IMR-90 (cell line): ENCODE data around the gene ACSL6. TPM values are rescaled to one million over a fixed set of nuclear protein-coding genes. Genes with fewer than 3 reads are reported as not detected.

ENCODE experiments used
- ATAC-seq: fragments of 200-7000 bp; cut with Tn5 transposase; 2 replicates; pipeline ENCODE4 v1.9.1; 2020; ENCODE audit warnings: low read depth, mild to moderate bottlenecking, moderate library complexity
- BruUV-seq: library from RNA; stranded (reverse); fragments of 400-500 nt; replicated peaks from 2 replicates; lab custom pipeline; 2021; lab: Mats Ljungman, UMichigan
- CTCF ChIA-PET: fragments of 300-600 bp; formaldehyde crosslinking; extraction: SDS; loops from one replicate; lab custom pipeline; 2021; ENCODE audit warnings: antibody characterized with exemption; lab: Yijun Ruan, JAX
- POLR2A ChIA-PET: fragments of 300-600 bp; sonication (Branson Sonifier 250); formaldehyde crosslinking; loops from one replicate; lab custom pipeline; 2022; ENCODE audit warnings: antibody characterized with exemption; ENCODE audit not compliant: unreplicated experiment; lab: Charles Lee
- DNase-seq: peaks from one replicate; pipeline ENCODE4 v3.0.0; 2013
- H2AFZ ChIP-seq: replicated peaks from 2 replicates; pipeline ENCODE3; 2013; ENCODE audit warnings: low read length, mild to moderate bottlenecking; ENCODE audit not compliant: poor library complexity
- H2AK5ac ChIP-seq: 2 replicates; pipeline ENCODE4 v1.6.1; 2013; ENCODE audit warnings: low read depth, low read length, inconsistent platforms
- H2AK9ac ChIP-seq: replicated peaks from 2 replicates; pipeline ENCODE3; 2013; ENCODE audit warnings: mild to moderate bottlenecking, low read depth, low read length, moderate library complexity; ENCODE audit not compliant: poor library complexity
- H2BK120ac ChIP-seq: 2 replicates; pipeline ENCODE4 v1.6.1; 2013; ENCODE audit warnings: low read depth, low read length, inconsistent platforms
- H2BK15ac ChIP-seq: 3 replicates; pipeline ENCODE4 v1.6.1; 2013; ENCODE audit warnings: low read depth, low read length, inconsistent platforms
- H2BK20ac ChIP-seq: 2 replicates; pipeline ENCODE4 v1.6.1; 2013; ENCODE audit warnings: low read depth, mild to moderate bottlenecking, inconsistent platforms, low read length, moderate library complexity
- H2BK5ac ChIP-seq: 2 replicates; pipeline ENCODE4 v1.6.1; 2013; ENCODE audit warnings: mild to moderate bottlenecking, low read depth, low read length, inconsistent platforms; ENCODE audit not compliant: poor library complexity, severe bottlenecking
- H3K14ac ChIP-seq: replicated peaks from 2 replicates; pipeline ENCODE4 v1.6.1; 2013; ENCODE audit warnings: low read depth, low read length, inconsistent platforms
- H3K18ac ChIP-seq: 2 replicates; pipeline ENCODE4 v1.6.1; 2013; ENCODE audit warnings: low read depth, low read length, control low read depth
- H3K23ac ChIP-seq: 2 replicates; pipeline ENCODE4 v1.6.1; 2013; ENCODE audit warnings: low read depth, low read length, inconsistent platforms
- H3K27ac ChIP-seq: 2 replicates; pipeline ENCODE4 v1.5.1; 2013; ENCODE audit warnings: mild to moderate bottlenecking, control low read depth, low read length; ENCODE audit not compliant: insufficient read depth
- H3K27me3 ChIP-seq: 2 replicates; pipeline ENCODE4 v1.6.1; 2013; ENCODE audit warnings: low read length; ENCODE audit not compliant: control insufficient read depth, insufficient read depth
- H3K36me3 ChIP-seq: 2 replicates; pipeline ENCODE4 v1.6.1; 2013; ENCODE audit warnings: low read length, mixed read lengths; ENCODE audit not compliant: control insufficient read depth, insufficient read depth
- H3K4ac ChIP-seq: 2 replicates; pipeline ENCODE4 v1.6.1; 2013; ENCODE audit warnings: low read depth, low read length, inconsistent platforms
- H3K4me1 ChIP-seq: 2 replicates; pipeline ENCODE4 v1.6.1; 2013; ENCODE audit warnings: low read length, mixed read lengths; ENCODE audit not compliant: control insufficient read depth, insufficient read depth
- H3K4me2 ChIP-seq: 2 replicates; pipeline ENCODE4 v1.6.1; 2013; ENCODE audit warnings: low read depth, mild to moderate bottlenecking, control low read depth, low read length, moderate library complexity
- H3K4me3 ChIP-seq: 2 replicates; pipeline ENCODE4 v1.5.1; 2013; ENCODE audit warnings: low read depth, mild to moderate bottlenecking, control low read depth, low read length, moderate library complexity; ENCODE audit not compliant: insufficient read depth
- H3K56ac ChIP-seq: 2 replicates; pipeline ENCODE4 v1.6.1; 2013; ENCODE audit warnings: low read length, inconsistent platforms; ENCODE audit not compliant: insufficient read depth; ENCODE audit errors: extremely low read depth
- H3K79me1 ChIP-seq, 2 experiments: 2 replicates each; pipeline ENCODE4 v1.6.1; 2013; ENCODE audit warnings: low read length in 2 of 2, inconsistent platforms in 1 of 2, low read depth in 1 of 2
- H3K9ac ChIP-seq: 2 replicates; pipeline ENCODE4 v1.6.1; 2013; ENCODE audit warnings: low read depth, low read length, control low read depth
- H3K9me1 ChIP-seq: 2 replicates; pipeline ENCODE4 v1.6.1; 2013; ENCODE audit warnings: low read length, inconsistent platforms; ENCODE audit not compliant: insufficient read depth
- H3K9me3 ChIP-seq: 2 replicates; pipeline ENCODE4 v1.6.1; 2013; ENCODE audit warnings: low read length; ENCODE audit not compliant: control insufficient read depth, insufficient read depth
- H4K20me1 ChIP-seq: 2 replicates; pipeline ENCODE4 v1.6.1; 2013; ENCODE audit warnings: low read length, inconsistent platforms; ENCODE audit not compliant: insufficient read depth
- H4K5ac ChIP-seq: 2 replicates; pipeline ENCODE4 v1.6.1; 2013; ENCODE audit warnings: mild to moderate bottlenecking, low read depth, low read length, control low read depth
- H4K8ac ChIP-seq, 2 experiments: 2 replicates each; pipeline ENCODE4 v1.6.1; 2013; ENCODE audit warnings: low read depth in 2 of 2, low read length in 2 of 2, control low read depth in 1 of 2, inconsistent platforms in 1 of 2
- H4K91ac ChIP-seq: 2 replicates; pipeline ENCODE4 v1.6.1; 2013; ENCODE audit warnings: low read depth, low read length, inconsistent platforms; ENCODE audit not compliant: insufficient read depth
- CEBPB ChIP-seq: IDR thresholded peaks from 2 replicates; pipeline ENCODE4 v1.6.1; 2012; ENCODE audit warnings: low read depth, low read length, improper control_type of control experiment
- CHD1 ChIP-seq: IDR thresholded peaks from 2 replicates; pipeline ENCODE4 v1.6.1; 2012; ENCODE audit warnings: low read depth, low read length, improper control_type of control experiment
- NFE2L2 ChIP-seq: fragments of 150-350 bp; IDR thresholded peaks from 2 replicates; pipeline ENCODE4 v1.6.1; 2016; ENCODE audit warnings: low read depth, mild to moderate bottlenecking, low read length
- RFX5 ChIP-seq: IDR thresholded peaks from 2 replicates; pipeline ENCODE4 v1.8.0; 2012; ENCODE audit warnings: low read depth, mild to moderate bottlenecking, low read length, moderate library complexity
- WGBS, 2 experiments: methylation state at CpG; one replicate each; pipeline versions ENCODE4 v1.1.5 to v1.1.7; 2013; ENCODE audit warnings: missing lambda C conversion rate in 2 of 2; ENCODE audit not compliant: insufficient read length in 1 of 2; ENCODE audit errors: extremely low coverage in 2 of 2; 5-methylcytosine and 5-hydroxymethylcytosine counted together
- dilution Hi-C: fragments of 300-500 bp; cut with HindIII; formaldehyde crosslinking; loops from one replicate; pipeline ENCODE4 v1.14.3; 2018; ENCODE audit warnings: low sequenced_read_pairs; ENCODE audit not compliant: unreplicated experiment
- in situ Hi-C: fragments of 300-500 bp; cut with MboI; formaldehyde crosslinking; loops from 3 replicates; pipeline ENCODE4 v1.14.3; 2019; ENCODE audit warnings: low sequenced_read_pairs, inconsistent platforms, mixed read lengths
- intact Hi-C: fragments of 100-400 bp; cut with micrococcal nuclease; formaldehyde crosslinking; loops from 2 replicates; pipeline ENCODE4 v1.10.0; 2022
- polyA plus RNA-seq, 3 experiments: library from polyadenylated mRNA; depleted of rRNA; stranded (reverse); fragments of >200 nt; gene quantifications; 2 replicates each; pipeline ENCODE4 v1.2.3, GENCODE V29; 2012; ENCODE audit warnings: low replicate concordance in 1 of 3
- total RNA-seq: library from RNA; depleted of rRNA; stranded (reverse); fragments of >200 nt; gene quantifications from 2 replicates; pipeline ENCODE4 v1.2.3, GENCODE V29; 2012
- TF ChIP-seq, protein P1 (sequence below): fragments of 150-350 bp; IDR thresholded peaks from 2 replicates; pipeline ENCODE4 v1.6.1; 2017; ENCODE audit warnings: mild to moderate bottlenecking, antibody characterized with exemption, low read length, low read depth
- TF ChIP-seq, protein P2 (sequence below): conservative IDR thresholded peaks from 2 replicates; pipeline ENCODE4 v1.5.1; 2012; ENCODE audit warnings: mild to moderate bottlenecking, low read depth, low read length, improper control_type of control experiment
- TF ChIP-seq, protein P3 (sequence below): fragments of 150-350 bp; IDR thresholded peaks from 2 replicates; pipeline ENCODE4 v1.6.1; 2016; ENCODE audit warnings: low read depth, mild to moderate bottlenecking, low read length, moderate library complexity, borderline replicate concordance

The ACSL6 gene
- total and polyA plus RNA-seq, 2 of the 4 experiments (the other 2 are of a cell fraction), result not detected

GRCh38 chr5:131950706-131951105, 60.8 kb downstream of the ACSL6 start:
- Histone ChIP-seq H4K8ac (no peak overlapping the region), H2BK5ac (no peak overlapping the region), H3K14ac (no peak overlapping the region), H3K4me2 (no peak overlapping the region), H2BK20ac (no peak overlapping the region), H2AFZ (no peak overlapping the region), H3K79me1 (no peaks in the 10 kb centered on the region), H4K20me1 (no peaks in the 10 kb centered on the region), H4K5ac (no peak overlapping the region), H2BK120ac (no peak overlapping the region), H3K9ac (no peak overlapping the region), H2AK5ac (no peak overlapping the region), H2BK15ac (no peak overlapping the region), H3K9me3 (no peaks in the 10 kb centered on the region), H4K91ac (no peak overlapping the region), H3K4ac (no peak overlapping the region), H3K23ac (no peak overlapping the region), H3K27ac (no peak overlapping the region), H3K36me3 (no peaks in the 10 kb centered on the region), H3K4me3 (no peak overlapping the region), H3K27me3 (peaks cover 2% of the 10 kb centered on the region; the same call in 1 of the 2 replicates), H3K18ac (no peak overlapping the region), H3K56ac (no peak overlapping the region), H3K9me1 (no peaks in the 10 kb centered on the region), H2AK9ac (no peak overlapping the region), H3K4me1 (no peaks in the 10 kb centered on the region)
- no TSS peak for BruUV-seq
- ATAC-seq (no peak), DNase-seq (no peak)
- TF ChIP-seq RFX5 (no peak), CHD1 (no peak), NFE2L2 (peak; percentile 58; the same call in 1 of the 2 replicates), CEBPB (no peak)
- TF ChIP-seq, protein P1, sequence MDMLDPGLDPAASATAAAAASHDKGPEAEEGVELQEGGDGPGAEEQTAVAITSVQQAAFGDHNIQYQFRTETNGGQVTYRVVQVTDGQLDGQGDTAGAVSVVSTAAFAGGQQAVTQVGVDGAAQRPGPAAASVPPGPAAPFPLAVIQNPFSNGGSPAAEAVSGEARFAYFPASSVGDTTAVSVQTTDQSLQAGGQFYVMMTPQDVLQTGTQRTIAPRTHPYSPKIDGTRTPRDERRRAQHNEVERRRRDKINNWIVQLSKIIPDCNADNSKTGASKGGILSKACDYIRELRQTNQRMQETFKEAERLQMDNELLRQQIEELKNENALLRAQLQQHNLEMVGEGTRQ, result no peak
- TF ChIP-seq, protein P2, sequence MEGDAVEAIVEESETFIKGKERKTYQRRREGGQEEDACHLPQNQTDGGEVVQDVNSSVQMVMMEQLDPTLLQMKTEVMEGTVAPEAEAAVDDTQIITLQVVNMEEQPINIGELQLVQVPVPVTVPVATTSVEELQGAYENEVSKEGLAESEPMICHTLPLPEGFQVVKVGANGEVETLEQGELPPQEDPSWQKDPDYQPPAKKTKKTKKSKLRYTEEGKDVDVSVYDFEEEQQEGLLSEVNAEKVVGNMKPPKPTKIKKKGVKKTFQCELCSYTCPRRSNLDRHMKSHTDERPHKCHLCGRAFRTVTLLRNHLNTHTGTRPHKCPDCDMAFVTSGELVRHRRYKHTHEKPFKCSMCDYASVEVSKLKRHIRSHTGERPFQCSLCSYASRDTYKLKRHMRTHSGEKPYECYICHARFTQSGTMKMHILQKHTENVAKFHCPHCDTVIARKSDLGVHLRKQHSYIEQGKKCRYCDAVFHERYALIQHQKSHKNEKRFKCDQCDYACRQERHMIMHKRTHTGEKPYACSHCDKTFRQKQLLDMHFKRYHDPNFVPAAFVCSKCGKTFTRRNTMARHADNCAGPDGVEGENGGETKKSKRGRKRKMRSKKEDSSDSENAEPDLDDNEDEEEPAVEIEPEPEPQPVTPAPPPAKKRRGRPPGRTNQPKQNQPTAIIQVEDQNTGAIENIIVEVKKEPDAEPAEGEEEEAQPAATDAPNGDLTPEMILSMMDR, result no peak
- TF ChIP-seq, protein P3, sequence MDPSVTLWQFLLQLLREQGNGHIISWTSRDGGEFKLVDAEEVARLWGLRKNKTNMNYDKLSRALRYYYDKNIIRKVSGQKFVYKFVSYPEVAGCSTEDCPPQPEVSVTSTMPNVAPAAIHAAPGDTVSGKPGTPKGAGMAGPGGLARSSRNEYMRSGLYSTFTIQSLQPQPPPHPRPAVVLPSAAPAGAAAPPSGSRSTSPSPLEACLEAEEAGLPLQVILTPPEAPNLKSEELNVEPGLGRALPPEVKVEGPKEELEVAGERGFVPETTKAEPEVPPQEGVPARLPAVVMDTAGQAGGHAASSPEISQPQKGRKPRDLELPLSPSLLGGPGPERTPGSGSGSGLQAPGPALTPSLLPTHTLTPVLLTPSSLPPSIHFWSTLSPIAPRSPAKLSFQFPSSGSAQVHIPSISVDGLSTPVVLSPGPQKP, result no peak
- ChIA-PET POLR2A (no interaction called here), CTCF (no interaction called here)
- intact Hi-C loops, result no loop called here
- WGBS, 2 experiments, result no CpG with 5 or more reads among the region's 1 CpG
- in situ Hi-C loops, result no loop called here
- dilution Hi-C loops, result no loop called here
